PC-3 (cell line): ENCODE results near the gene ATPAF1. TPM values are rescaled to one million over a fixed set of nuclear protein-coding genes. Genes with fewer than 3 reads are reported as not detected.

Experiments used
- ATAC-seq: fragments of 200-7000 bp; cut with Tn5 transposase; 2 replicates; pipeline ENCODE4 v1.9.1; 2020; ENCODE audit warnings: mild to moderate bottlenecking, moderate library complexity
- BruUV-seq: library from RNA; stranded (reverse); fragments of 400-500 nt; replicated peaks from 2 replicates; lab custom pipeline; 2021; lab: Mats Ljungman, UMichigan
- CTCF ChIA-PET: fragments of 300-600 bp; sonication (Branson Sonifier 250); formaldehyde crosslinking; loops from one replicate; lab custom pipeline; 2022; ENCODE audit warnings: antibody characterized with exemption; lab: Charles Lee
- POLR2A ChIA-PET: fragments of 300-600 bp; sonication (Branson Sonifier 250); formaldehyde crosslinking; loops from one replicate; lab custom pipeline; 2022; ENCODE audit warnings: antibody characterized with exemption; ENCODE audit not compliant: unreplicated experiment; lab: Charles Lee
- DNase-seq: peaks from one replicate; pipeline ENCODE4 v3.0.0-alpha.2; 2015
- H2AFZ ChIP-seq: fragments of 300-600 bp; sonication (generic); 2 replicates; pipeline ENCODE4 v1.6.0; 2016; ENCODE audit warnings: antibody characterized with exemption, low read length
- H3F3A ChIP-seq: fragments of 300-600 bp; sonication (generic); one replicate; pipeline ENCODE4 v1.6.0; 2017; ENCODE audit warnings: antibody characterized with exemption, low read length, control low read depth, mild to moderate bottlenecking; ENCODE audit not compliant: unreplicated experiment
- H3K27ac ChIP-seq: fragments of 300-600 bp; sonication (generic); 2 replicates; pipeline ENCODE4 v1.5.1; 2016; ENCODE audit warnings: mild to moderate bottlenecking, low read length
- H3K27me3 ChIP-seq: fragments of 300-600 bp; sonication (generic); 2 replicates; pipeline ENCODE4 v1.6.1; 2016; ENCODE audit warnings: low read length, mixed read lengths
- H3K36me3 ChIP-seq: fragments of 300-600 bp; sonication (generic); 2 replicates; pipeline ENCODE4 v1.6.1; 2016; ENCODE audit warnings: low read depth, mixed run types, low read length, mixed read lengths
- H3K4me1 ChIP-seq: fragments of 300-600 bp; sonication (generic); 2 replicates; pipeline ENCODE4 v1.5.1; 2016; ENCODE audit warnings: low read length; ENCODE audit not compliant: insufficient read depth
- H3K4me2 ChIP-seq: fragments of 300-600 bp; sonication (generic); 2 replicates; pipeline ENCODE4 v1.6.0; 2016; ENCODE audit warnings: low read length
- H3K4me3 ChIP-seq: fragments of 300-600 bp; sonication (generic); 2 replicates; pipeline ENCODE4 v1.5.1; 2016; ENCODE audit warnings: mild to moderate bottlenecking, low read length, mixed read lengths
- H3K79me2 ChIP-seq: fragments of 300-600 bp; sonication (generic); 2 replicates; pipeline ENCODE4 v1.6.1; 2017; ENCODE audit warnings: low read length, mixed read lengths
- H3K9ac ChIP-seq: fragments of 300-600 bp; sonication (generic); 2 replicates; pipeline ENCODE4 v1.6.0; 2016; ENCODE audit warnings: mild to moderate bottlenecking, low read length
- H3K9me2 ChIP-seq: fragments of 300-600 bp; sonication (generic); replicated peaks from 2 replicates; pipeline ENCODE4 v1.6.1; 2016; ENCODE audit warnings: mixed run types, low read length, mixed read lengths
- H3K9me3 ChIP-seq: fragments of 300-600 bp; sonication (generic); 2 replicates; pipeline ENCODE4 v1.6.1; 2016; ENCODE audit warnings: low read length, mixed read lengths
- H4K20me1 ChIP-seq: fragments of 300-600 bp; sonication (generic); 2 replicates; pipeline ENCODE4 v1.6.1; 2016; ENCODE audit warnings: low read length, mixed read lengths
- CTCF ChIP-seq: fragments of 300-600 bp; sonication (generic); conservative IDR thresholded peaks from 2 replicates; pipeline ENCODE4 v1.5.1; 2017; ENCODE audit warnings: antibody characterized with exemption, low read depth, mild to moderate bottlenecking, low read length
- EZH2 ChIP-seq: fragments of 300-600 bp; sonication (generic); IDR thresholded peaks from one replicate; pipeline ENCODE4 v1.6.1; 2017; ENCODE audit warnings: antibody characterized with exemption, mild to moderate bottlenecking, low read length; ENCODE audit not compliant: unreplicated experiment
- EZH2phosphoT487 ChIP-seq: fragments of 300-600 bp; sonication (generic); IDR thresholded peaks from 2 replicates; pipeline ENCODE4 v1.6.1; 2018; ENCODE audit warnings: mild to moderate bottlenecking, antibody characterized with exemption, low read length, borderline replicate concordance
- intact Hi-C: fragments of 100-400 bp; cut with micrococcal nuclease; formaldehyde crosslinking; loops from 2 replicates; pipeline ENCODE4 v1.9.0; 2023
- total RNA-seq: library from RNA; depleted of rRNA; stranded (reverse); fragments of >200 nt; gene quantifications from 2 replicates; pipeline ENCODE4 v1.2.3, GENCODE V29; 2014; rRNA removed

ATPAF1 gene
- total RNA-seq, 1 experiment from 2014 or later, result 68.3 TPM

- Histone ChIP-seq H3K9me2 (no peaks in the 10 kb centered on the region), H3K4me1 (no peaks in the 10 kb centered on the region), H3K27ac (no peak overlapping the region), H3K9me3 (no peaks in the 10 kb centered on the region), H3K36me3 (peaks cover 36% of the 10 kb centered on the region), H3K4me2 (no peak overlapping the region), H3K9ac (no peak overlapping the region), H2AFZ (no peak overlapping the region), H4K20me1 (no peaks in the 10 kb centered on the region), H3K4me3 (no peak overlapping the region), H3K27me3 (no peaks in the 10 kb centered on the region), H3F3A (no peaks in the 10 kb centered on the region), H3K79me2 (no peaks in the 10 kb centered on the region)
- TF ChIP-seq EZH2phosphoT487, result no peak
- no peak for TF ChIP-seq EZH2
- no peak for TF ChIP-seq CTCF
- DNase-seq (no peak), ATAC-seq (no peak)
- intact Hi-C loops, result no loop called here
- POLR2A ChIA-PET, result no interaction called here
- CTCF ChIA-PET, result no interaction called here
- BruUV-seq, result no TSS peak
Measured at GRCh38 chr1:46583494-46583893, 84.7 kb downstream of the ATPAF1 start.

- H3K9ac ChIP-seq, result no peak overlapping the region
- H4K20me1 ChIP-seq, result no peaks in the 10 kb centered on the region
- no peak overlapping the region for H3K4me3 ChIP-seq
- H3K27me3 ChIP-seq, result no peaks in the 10 kb centered on the region
- intact Hi-C loops, result no loop called here
- no peak for DNase-seq
- no TSS peak for BruUV-seq
- H3K27ac ChIP-seq, result no peak overlapping the region
- ATAC-seq, result no peak
- H3K79me2 ChIP-seq, result no peaks in the 10 kb centered on the region
- H3K9me3 ChIP-seq, result no peaks in the 10 kb centered on the region
- no peak overlapping the region for H3K4me2 ChIP-seq
- CTCF ChIA-PET, result no interaction called here
- POLR2A ChIA-PET, result no interaction called here
- H3K4me1 ChIP-seq, result no peaks in the 10 kb centered on the region
- H3K36me3 ChIP-seq, result peaks cover 36% of the 10 kb centered on the region
- no peak for TF ChIP-seq CTCF
- no peak for TF ChIP-seq EZH2
- no peak for TF ChIP-seq EZH2phosphoT487
- no peaks in the 10 kb centered on the region for H3K9me2 ChIP-seq
- no peaks in the 10 kb centered on the region for H3F3A ChIP-seq
- H2AFZ ChIP-seq, result no peak overlapping the region
Measured at GRCh38 chr1:46582972-46583371, 85.2 kb downstream of the ATPAF1 start.

Other genes with a start within 250 kb of the ATPAF1 start
- 1.7 and 2.4 TPM in 2 replicates for gene DMBX1, start 178.5 kb downstream of the ATPAF1 start, total RNA-seq
- gene KNCN, start 116.7 kb downstream of the ATPAF1 start, total RNA-seq, result not detected in 2 replicates
- gene MKNK1, start 64.1 kb downstream of the ATPAF1 start, total RNA-seq, result 36.1 and 36.8 TPM in 2 replicates
- gene MOB3C, start 51.6 kb downstream of the ATPAF1 start, total RNA-seq, result 10.4 and 13.2 TPM in 2 replicates
- gene TEX38, start 3.5 kb upstream of the ATPAF1 start, total RNA-seq, result not detected in 2 replicates
- gene EFCAB14, start 50.8 kb upstream of the ATPAF1 start, total RNA-seq, result 45.7 and 52.3 TPM in 2 replicates
- not detected in 2 replicates for gene CYP4B1, start 130.7 kb upstream of the ATPAF1 start, total RNA-seq